ENCODE results near the gene PIH1D2. TPM values are rescaled to one million over a fixed set of nuclear protein-coding genes. Genes with fewer than 3 reads are reported as not detected.
"Not testable (repeated sequence)": the region's sequence is repeated elsewhere in the genome, so short reads cannot be mapped to it uniquely, and the experiment has no call there.

The PIH1D2 gene
- total RNA-seq, 3 donors from 2014 or later, result 0.65 to 2.4 (median 1.5) TPM

DNA sequence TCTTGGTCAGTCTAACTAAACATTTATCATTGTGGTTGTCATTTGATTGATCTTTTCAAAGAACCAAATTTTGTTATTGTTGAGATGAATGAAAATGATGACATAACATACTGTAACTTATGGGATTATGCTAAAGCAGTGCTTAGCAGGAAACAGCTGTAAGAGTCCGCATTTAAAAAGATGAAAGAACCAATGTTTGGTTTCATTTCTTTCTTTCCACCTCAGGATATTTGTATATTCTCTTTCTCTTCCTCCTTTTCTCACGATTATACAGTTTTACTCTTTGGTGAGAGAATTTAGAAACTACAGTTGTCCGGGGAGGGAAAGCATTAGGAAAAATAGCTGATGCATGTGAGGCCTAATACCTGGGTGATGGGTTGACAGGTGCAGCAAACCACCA lies 23.1 kb downstream of the PIH1D2 start:
- DNase-seq (no peak), ATAC-seq (no peak)
- TF ChIP-seq, protein P1, sequence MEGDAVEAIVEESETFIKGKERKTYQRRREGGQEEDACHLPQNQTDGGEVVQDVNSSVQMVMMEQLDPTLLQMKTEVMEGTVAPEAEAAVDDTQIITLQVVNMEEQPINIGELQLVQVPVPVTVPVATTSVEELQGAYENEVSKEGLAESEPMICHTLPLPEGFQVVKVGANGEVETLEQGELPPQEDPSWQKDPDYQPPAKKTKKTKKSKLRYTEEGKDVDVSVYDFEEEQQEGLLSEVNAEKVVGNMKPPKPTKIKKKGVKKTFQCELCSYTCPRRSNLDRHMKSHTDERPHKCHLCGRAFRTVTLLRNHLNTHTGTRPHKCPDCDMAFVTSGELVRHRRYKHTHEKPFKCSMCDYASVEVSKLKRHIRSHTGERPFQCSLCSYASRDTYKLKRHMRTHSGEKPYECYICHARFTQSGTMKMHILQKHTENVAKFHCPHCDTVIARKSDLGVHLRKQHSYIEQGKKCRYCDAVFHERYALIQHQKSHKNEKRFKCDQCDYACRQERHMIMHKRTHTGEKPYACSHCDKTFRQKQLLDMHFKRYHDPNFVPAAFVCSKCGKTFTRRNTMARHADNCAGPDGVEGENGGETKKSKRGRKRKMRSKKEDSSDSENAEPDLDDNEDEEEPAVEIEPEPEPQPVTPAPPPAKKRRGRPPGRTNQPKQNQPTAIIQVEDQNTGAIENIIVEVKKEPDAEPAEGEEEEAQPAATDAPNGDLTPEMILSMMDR (IDR thresholded peaks at IDR 0.05), result no peak
- no peaks in the 10 kb centered on the region for H3K36me3 ChIP-seq (ENCODE audit: low read depth)
- intact Hi-C loops (cut with DNase I, micrococcal nuclease), result no loop called here
- no peak overlapping the region for H3K4me3 ChIP-seq
- H3K4me1 ChIP-seq (ENCODE audit: low read depth), result no peaks in the 10 kb centered on the region
- no peaks in the 10 kb centered on the region for H3K9me3 ChIP-seq

DNA sequence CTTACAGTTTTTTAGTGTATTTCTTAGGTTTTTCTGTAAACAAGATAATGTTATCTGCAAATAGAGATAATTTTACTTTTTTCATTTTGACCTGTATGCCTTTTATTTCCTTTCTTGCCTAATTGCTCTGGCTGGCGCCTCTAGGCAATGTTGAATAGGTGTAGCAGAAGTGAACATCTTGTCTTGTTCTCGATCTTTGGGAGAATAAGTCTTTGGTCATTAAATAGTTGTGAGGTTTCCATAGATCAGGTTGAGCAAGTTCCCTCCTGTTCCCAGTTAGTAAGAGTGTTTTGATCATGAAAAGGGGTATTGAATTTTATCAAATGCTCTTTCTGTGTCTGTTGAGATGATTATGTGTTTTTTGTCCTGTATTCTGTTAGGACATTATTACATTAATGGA lies 24.0 kb downstream of the PIH1D2 start:
- ATAC-seq, result no peak
- DNase-seq, result no peak
- H3K36me3 ChIP-seq (ENCODE audit: low read depth), result no peaks in the 10 kb centered on the region
- no peak overlapping the region for H3K4me3 ChIP-seq
- intact Hi-C loops (cut with DNase I, micrococcal nuclease), result no loop called here
- no peaks in the 10 kb centered on the region for H3K4me1 ChIP-seq (ENCODE audit: low read depth)
- H3K9me3 ChIP-seq, result no peaks in the 10 kb centered on the region
- TF ChIP-seq, protein P1 (IDR thresholded peaks at IDR 0.05), result no peak

DNA sequence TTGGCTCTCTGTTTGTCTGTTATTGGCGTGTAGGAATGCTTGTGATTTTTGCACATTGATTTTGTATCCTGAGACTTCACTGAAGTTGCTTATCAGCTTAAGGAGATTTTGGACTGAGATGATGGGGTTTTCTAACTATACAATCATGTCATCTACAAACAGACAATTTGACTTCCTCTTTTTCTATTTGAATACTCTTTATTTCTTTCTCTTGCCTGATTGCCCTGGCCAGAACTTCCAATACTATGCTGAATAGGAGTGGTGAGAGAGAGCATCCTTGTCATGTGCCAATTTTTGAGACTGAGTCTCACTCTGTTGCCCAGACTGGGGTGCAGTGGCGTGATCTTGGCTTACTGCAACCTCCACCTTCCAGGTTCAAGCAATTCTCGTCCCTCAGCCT lies 25.6 kb downstream of the PIH1D2 start:
- ATAC-seq; H3K9me3 ChIP-seq; H3K4me1 ChIP-seq (ENCODE audit: low read depth); H3K4me3 ChIP-seq; DNase-seq; H3K36me3 ChIP-seq (ENCODE audit: low read depth); intact Hi-C loops (cut with DNase I, micrococcal nuclease): not testable (repeated sequence)

DNA sequence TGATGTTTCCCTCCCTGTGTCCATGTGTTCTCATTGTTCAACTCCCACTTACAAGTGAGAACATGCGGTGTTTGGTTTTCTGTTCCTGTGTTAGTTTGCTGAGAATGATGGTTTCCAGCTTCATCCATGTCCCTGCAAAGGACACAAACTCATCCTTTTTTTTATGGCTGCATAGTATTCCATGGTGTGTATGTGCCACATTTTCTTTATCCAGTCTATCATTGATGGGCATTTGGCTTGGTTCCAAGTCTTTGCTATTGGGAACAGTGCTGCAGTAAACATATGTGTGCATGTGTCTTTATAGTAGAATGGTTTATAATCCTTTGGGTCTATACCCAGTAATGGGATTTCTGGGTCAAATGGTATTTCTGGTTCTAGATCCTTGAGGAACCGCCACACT lies 27.2 kb downstream of the PIH1D2 start:
- DNase-seq; H3K9me3 ChIP-seq; H3K4me3 ChIP-seq; H3K4me1 ChIP-seq (ENCODE audit: low read depth); intact Hi-C loops (cut with DNase I, micrococcal nuclease); H3K36me3 ChIP-seq (ENCODE audit: low read depth); ATAC-seq: not testable (repeated sequence)

DNA sequence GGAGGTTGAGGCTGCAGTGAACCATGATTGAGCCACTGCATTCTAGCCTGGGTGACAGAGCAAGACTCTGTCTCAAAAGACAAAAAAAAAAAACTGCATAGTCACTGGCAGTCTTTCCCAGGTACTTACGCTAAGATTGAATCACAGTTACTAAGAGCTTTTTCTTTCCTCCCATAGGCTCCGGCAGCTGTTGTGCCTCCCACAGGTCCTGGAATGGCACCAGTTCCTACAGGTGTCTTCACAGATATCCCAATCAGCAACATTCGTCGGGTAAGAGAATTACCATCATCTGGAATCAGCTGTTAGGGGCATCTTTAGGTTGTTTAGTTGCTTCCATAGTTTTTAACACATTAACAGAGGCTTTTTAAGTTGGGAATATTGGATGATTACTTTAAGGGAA lies 28.9 kb downstream of the PIH1D2 start:
- H3K36me3 ChIP-seq (ENCODE audit: low read depth), result no peaks in the 10 kb centered on the region
- ATAC-seq (no peak), DNase-seq (no peak)
- TF ChIP-seq, protein P1 (IDR thresholded peaks at IDR 0.05), result no peak
- no peaks in the 10 kb centered on the region for H3K9me3 ChIP-seq
- no peaks in the 10 kb centered on the region for H3K4me1 ChIP-seq (ENCODE audit: low read depth)
- no peak overlapping the region for H3K4me3 ChIP-seq
- intact Hi-C loops (cut with DNase I, micrococcal nuclease), result no loop called here

DNA sequence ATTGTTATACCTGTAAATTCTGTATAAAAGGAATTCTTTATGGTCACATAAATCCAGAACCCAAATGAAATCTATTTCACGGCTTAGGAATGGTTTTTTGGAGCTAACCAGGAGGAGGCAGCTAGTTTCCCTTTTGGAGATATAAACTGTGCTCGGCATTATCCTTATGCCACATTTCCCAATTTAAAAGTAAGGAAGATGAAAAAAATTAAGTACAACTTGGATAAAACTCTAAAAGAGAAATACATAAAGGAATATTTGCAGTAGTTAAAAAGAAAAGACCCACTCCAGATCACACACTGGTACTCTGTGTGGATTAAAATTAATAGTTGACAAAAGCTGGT lies 30.9 kb downstream of the PIH1D2 start:
- TF ChIP-seq, protein P1 (IDR thresholded peaks at IDR 0.05), result no peak
- ATAC-seq (no peak), DNase-seq (no peak)
- Histone ChIP-seq H3K9me3 (no peaks in the 10 kb centered on the region), H3K4me3 (no peak overlapping the region), H3K4me1 (ENCODE audit: low read depth) (no peaks in the 10 kb centered on the region), H3K36me3 (ENCODE audit: low read depth) (no peaks in the 10 kb centered on the region)
- intact Hi-C loops (cut with DNase I, micrococcal nuclease), result no loop called here

DNA sequence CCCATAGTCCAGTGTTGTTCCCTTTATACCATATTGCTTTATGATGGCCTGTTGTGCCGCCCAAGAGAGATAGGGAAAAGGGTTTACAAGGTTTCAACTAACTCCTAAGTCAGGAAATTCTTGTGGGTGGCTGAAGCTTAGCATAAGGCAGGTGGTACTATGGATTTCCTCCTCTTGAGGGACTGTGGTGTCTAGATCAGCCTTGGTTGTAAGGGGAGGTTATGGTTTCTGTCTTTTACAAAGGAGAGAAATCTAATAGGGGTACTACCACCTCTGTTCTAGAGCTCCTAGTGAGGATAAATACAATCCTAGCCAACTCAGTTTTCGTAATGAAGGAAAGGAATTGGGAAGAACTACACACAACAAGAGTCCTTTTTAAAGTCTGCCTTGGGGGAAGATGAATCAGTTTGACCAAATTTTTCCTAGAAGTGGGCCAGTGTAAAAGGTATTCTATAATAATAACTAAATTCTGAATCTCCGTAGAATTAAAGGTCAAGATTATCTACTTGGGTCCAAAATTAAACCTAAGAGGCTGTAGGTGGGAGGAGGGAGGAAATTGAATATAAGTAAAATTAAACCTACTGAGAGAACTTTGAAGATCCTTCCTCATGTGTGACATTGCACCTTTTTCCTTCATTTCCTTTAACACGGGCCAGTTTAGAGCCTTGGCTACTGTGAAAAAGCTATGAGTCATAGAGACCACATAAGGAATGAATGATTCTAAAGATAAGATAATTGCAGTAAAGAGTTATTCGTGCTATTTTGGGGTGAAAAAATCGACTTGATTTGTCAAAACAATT lies 31.5 kb downstream of the PIH1D2 start:
- ATAC-seq, result no peak
- no peaks in the 10 kb centered on the region for H3K36me3 ChIP-seq (ENCODE audit: low read depth)
- intact Hi-C loops (cut with DNase I, micrococcal nuclease), result no loop called here
- TF ChIP-seq, protein P1 (IDR thresholded peaks at IDR 0.05), result no peak
- H3K4me1 ChIP-seq (ENCODE audit: low read depth), result no peaks in the 10 kb centered on the region
- H3K9me3 ChIP-seq, result no peaks in the 10 kb centered on the region
- DNase-seq, result no peak
- no peak overlapping the region for H3K4me3 ChIP-seq

All from mucosa of descending colon (tissue), 3 donors.